Measurements from ENCODE around the gene ABHD2. TPM values are rescaled to one million over a fixed set of nuclear protein-coding genes. Genes with fewer than 3 reads are reported as not detected.

The ABHD2 gene
- total and polyA plus RNA-seq, 2 donors (not counting 1 experiment from before 2014, with no cell fraction given) = 39.5 to 84.9 TPM

GRCh38 chr15:89150762-89151664 lies 62.8 kb downstream of the ABHD2 start:
- no peaks in the 10 kb centered on the region for H3K79me2 ChIP-seq (ENCODE audit: control insufficient read depth, insufficient read depth, low read length)
- TF ChIP-seq, protein P1, sequence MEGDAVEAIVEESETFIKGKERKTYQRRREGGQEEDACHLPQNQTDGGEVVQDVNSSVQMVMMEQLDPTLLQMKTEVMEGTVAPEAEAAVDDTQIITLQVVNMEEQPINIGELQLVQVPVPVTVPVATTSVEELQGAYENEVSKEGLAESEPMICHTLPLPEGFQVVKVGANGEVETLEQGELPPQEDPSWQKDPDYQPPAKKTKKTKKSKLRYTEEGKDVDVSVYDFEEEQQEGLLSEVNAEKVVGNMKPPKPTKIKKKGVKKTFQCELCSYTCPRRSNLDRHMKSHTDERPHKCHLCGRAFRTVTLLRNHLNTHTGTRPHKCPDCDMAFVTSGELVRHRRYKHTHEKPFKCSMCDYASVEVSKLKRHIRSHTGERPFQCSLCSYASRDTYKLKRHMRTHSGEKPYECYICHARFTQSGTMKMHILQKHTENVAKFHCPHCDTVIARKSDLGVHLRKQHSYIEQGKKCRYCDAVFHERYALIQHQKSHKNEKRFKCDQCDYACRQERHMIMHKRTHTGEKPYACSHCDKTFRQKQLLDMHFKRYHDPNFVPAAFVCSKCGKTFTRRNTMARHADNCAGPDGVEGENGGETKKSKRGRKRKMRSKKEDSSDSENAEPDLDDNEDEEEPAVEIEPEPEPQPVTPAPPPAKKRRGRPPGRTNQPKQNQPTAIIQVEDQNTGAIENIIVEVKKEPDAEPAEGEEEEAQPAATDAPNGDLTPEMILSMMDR (conservative IDR thresholded peaks at IDR 0.05 in 1 of 2, IDR thresholded peaks at IDR 0.05 in 1 of 2; ENCODE audit: low read depth in 1 of 2, low read length in 2 of 2) = no peak
- TF ChIP-seq EZH2 (IDR thresholded peaks at IDR 0.05; ENCODE audit: low read length, missing control alignments) = no peak
- no peaks in the 10 kb centered on the region for H3K4me1 ChIP-seq (ENCODE audit: control insufficient read depth, extremely low read depth, insufficient read depth, low read length)
- no peaks in the 10 kb centered on the region for H4K20me1 ChIP-seq (ENCODE audit: control insufficient read depth, extremely low read depth, insufficient read depth, low read length)
- no peak for DNase-seq (ENCODE audit: low read depth in 2 of 2)
- no peak overlapping the region for H3K4me2 ChIP-seq (ENCODE audit: extremely low read depth, insufficient read depth, low read length)
- H3K4me3 ChIP-seq (replicated peaks in 1 of 4; ENCODE audit: control extremely low read depth in 1 of 4, insufficient read depth in 1 of 4, low read depth in 3 of 4, low read length in 4 of 4) = no peak overlapping the region
- no peaks in the 10 kb centered on the region for H3K36me3 ChIP-seq (ENCODE audit: control insufficient read depth, insufficient read depth, low read length)
- H2AFZ ChIP-seq (ENCODE audit: low read length) = no peak overlapping the region
- H3K27me3 ChIP-seq (ENCODE audit: control insufficient read depth, insufficient read depth, low read length) = no peaks in the 10 kb centered on the region
- no peak overlapping the region for H3K9ac ChIP-seq (ENCODE audit: insufficient read depth, low read length)
- no peaks in the 10 kb centered on the region for H3K9me3 ChIP-seq (ENCODE audit: control insufficient read depth, insufficient read depth, low read depth, low read length)
- no peak overlapping the region for H3K27ac ChIP-seq (ENCODE audit: insufficient read depth, low read length)

DNA sequence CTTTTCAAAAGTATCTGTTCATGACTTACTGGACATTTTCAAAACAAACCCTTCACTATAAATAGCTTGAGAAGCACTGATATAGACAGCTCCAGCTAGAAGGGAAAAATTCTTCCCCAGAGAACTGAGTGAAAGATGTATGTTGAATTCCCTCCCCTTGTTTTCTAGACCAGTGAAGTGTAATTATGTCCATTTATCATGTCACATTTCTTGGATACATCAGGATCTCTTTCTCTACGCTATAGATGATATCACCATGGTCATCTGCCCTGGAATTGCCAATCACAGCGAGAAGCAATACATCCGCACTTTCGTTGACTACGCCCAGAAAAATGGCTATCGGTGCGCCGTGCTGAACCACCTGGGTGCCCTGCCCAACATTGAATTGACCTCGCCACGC lies 66.9 kb downstream of the ABHD2 start:
- Histone ChIP-seq H3K4me3 (replicated peaks in 1 of 4; ENCODE audit: control extremely low read depth in 1 of 4, insufficient read depth in 1 of 4, low read depth in 3 of 4, low read length in 4 of 4) (no peak overlapping the region), H3K4me1 (ENCODE audit: control insufficient read depth, extremely low read depth, insufficient read depth, low read length) (no peaks in the 10 kb centered on the region), H3K36me3 (ENCODE audit: control insufficient read depth, insufficient read depth, low read length) (no peaks in the 10 kb centered on the region), H3K79me2 (ENCODE audit: control insufficient read depth, insufficient read depth, low read length) (no peaks in the 10 kb centered on the region), H2AFZ (ENCODE audit: low read length) (no peak overlapping the region), H4K20me1 (ENCODE audit: control insufficient read depth, extremely low read depth, insufficient read depth, low read length) (no peaks in the 10 kb centered on the region), H3K9ac (ENCODE audit: insufficient read depth, low read length) (no peak overlapping the region), H3K9me3 (ENCODE audit: control insufficient read depth, insufficient read depth, low read depth, low read length) (no peaks in the 10 kb centered on the region), H3K27ac (ENCODE audit: insufficient read depth, low read length) (no peak overlapping the region), H3K27me3 (ENCODE audit: control insufficient read depth, insufficient read depth, low read length) (no peaks in the 10 kb centered on the region), H3K4me2 (ENCODE audit: extremely low read depth, insufficient read depth, low read length) (no peak overlapping the region)
- no peak for TF ChIP-seq EZH2 (IDR thresholded peaks at IDR 0.05; ENCODE audit: low read length, missing control alignments)
- TF ChIP-seq, protein P1 (conservative IDR thresholded peaks at IDR 0.05 in 1 of 2, IDR thresholded peaks at IDR 0.05 in 1 of 2; ENCODE audit: low read depth in 1 of 2, low read length in 2 of 2) = no peak
- DNase-seq (ENCODE audit: low read depth in 2 of 2) = no peak

DNA sequence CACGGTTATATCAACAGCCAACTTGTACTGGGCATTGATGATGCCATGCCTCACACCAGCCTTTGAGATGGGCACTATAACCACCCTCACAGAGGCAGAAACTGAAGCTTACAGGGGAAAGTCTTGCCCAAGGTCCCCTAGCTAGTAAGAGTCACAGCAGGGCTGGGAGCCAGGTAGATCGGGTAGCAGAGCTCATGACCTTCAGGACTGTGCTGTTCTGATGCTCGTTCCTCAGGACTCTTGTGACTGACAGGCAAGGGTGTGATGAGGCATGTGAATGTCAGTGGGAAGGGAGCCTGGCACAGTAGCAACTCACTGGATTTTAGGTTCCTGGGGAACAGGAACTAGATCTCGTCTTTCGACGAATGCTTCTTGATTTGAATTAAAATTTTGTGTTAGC lies 67.4 kb downstream of the ABHD2 start:
- no peaks in the 10 kb centered on the region for H3K27me3 ChIP-seq (ENCODE audit: control insufficient read depth, insufficient read depth, low read length)
- no peak for DNase-seq (ENCODE audit: low read depth in 2 of 2)
- TF ChIP-seq, protein P1 (conservative IDR thresholded peaks at IDR 0.05 in 1 of 2, IDR thresholded peaks at IDR 0.05 in 1 of 2; ENCODE audit: low read depth in 1 of 2, low read length in 2 of 2) = no peak
- no peak for TF ChIP-seq EZH2 (IDR thresholded peaks at IDR 0.05; ENCODE audit: low read length, missing control alignments)

More for the DNA sequence above, 67.4 kb downstream of the ABHD2 start:
- Histone ChIP-seq H3K4me2 (ENCODE audit: extremely low read depth, insufficient read depth, low read length) (no peak overlapping the region), H3K4me3 (replicated peaks in 1 of 4; ENCODE audit: control extremely low read depth in 1 of 4, insufficient read depth in 1 of 4, low read depth in 3 of 4, low read length in 4 of 4) (no peak overlapping the region), H3K27ac (ENCODE audit: insufficient read depth, low read length) (no peak overlapping the region), H3K9me3 (ENCODE audit: control insufficient read depth, insufficient read depth, low read depth, low read length) (no peaks in the 10 kb centered on the region), H3K36me3 (ENCODE audit: control insufficient read depth, insufficient read depth, low read length) (no peaks in the 10 kb centered on the region), H4K20me1 (ENCODE audit: control insufficient read depth, extremely low read depth, insufficient read depth, low read length) (no peaks in the 10 kb centered on the region), H3K9ac (ENCODE audit: insufficient read depth, low read length) (no peak overlapping the region), H3K79me2 (ENCODE audit: control insufficient read depth, insufficient read depth, low read length) (no peaks in the 10 kb centered on the region), H2AFZ (ENCODE audit: low read length) (no peak overlapping the region), H3K4me1 (ENCODE audit: control insufficient read depth, extremely low read depth, insufficient read depth, low read length) (no peaks in the 10 kb centered on the region)

All from fibroblast of lung (primary cell).